SH-SY5Y (cell line): ENCODE data around the gene TMED8.

ENCODE experiments used
- GATA2 ChIP-seq: IDR thresholded peaks from 2 replicates; pipeline ENCODE4 v1.6.1; 2011; ENCODE audit warnings: mild to moderate bottlenecking, low read depth, low read length
- GATA3 ChIP-seq: IDR thresholded peaks from 2 replicates; pipeline ENCODE4 v1.6.1; 2011; ENCODE audit warnings: low read depth, mild to moderate bottlenecking, low read length, moderate library complexity

- TF ChIP-seq GATA2 (no peak), GATA3 (no peak)
These were observed 71.2 kb downstream of the TMED8 start for GRCh38 chr14:77305696-77306095.
